HepG2 (cell line): Measurements from ENCODE around the gene NDUFB10. TPM values are rescaled to one million over a fixed set of nuclear protein-coding genes. Genes with fewer than 3 reads are reported as not detected.
A peak's percentile ranks its signal among the peaks of the same experiment; 100 is the strongest.

Experiments used
- ATF1 ChIP-seq: IDR thresholded peaks from 2 replicates; pipeline ENCODE4 v1.6.1; 2016; ENCODE audit warnings: mild to moderate bottlenecking, control low read depth
- CEBPB ChIP-seq: IDR thresholded peaks from 2 replicates; pipeline ENCODE4 v1.6.1; 2011; ENCODE audit warnings: low read depth, low read length, improper control_type of control experiment, borderline replicate concordance
- DMTF1 ChIP-seq: sonication (generic); formaldehyde crosslinking; IDR thresholded peaks from 2 replicates; pipeline ENCODE4 v1.4.0; 2020; ENCODE audit warnings: mild to moderate bottlenecking, missing genetic modification reagents
- FIP1L1 ChIP-seq: fragments of 200-400 bp; formaldehyde crosslinking; IDR thresholded peaks from 2 replicates; pipeline ENCODE4 v1.6.1; 2018; ENCODE audit warnings: low read depth, mild to moderate bottlenecking, low read length, moderate library complexity, borderline replicate concordance; ENCODE audit not compliant: insufficient read depth
- FOXP1 ChIP-seq, 2 experiments: fragments of 450-650 bp in 1 of 2; IDR thresholded peaks; 2 replicates each; pipeline ENCODE4 v1.6.1; 2017 to 2018; ENCODE audit warnings: antibody characterized with exemption in 1 of 2
- GATAD2A ChIP-seq: IDR thresholded peaks from 2 replicates; pipeline ENCODE4 v1.6.1; 2016
- GPBP1L1 ChIP-seq: sonication (generic); formaldehyde crosslinking; IDR thresholded peaks from 2 replicates; pipeline ENCODE4 v1.5.0; 2020; ENCODE audit warnings: mild to moderate bottlenecking, missing genetic modification reagents
- MAFK ChIP-seq, 2 experiments: IDR thresholded peaks in 1 of 2; conservative IDR thresholded peaks in 1 of 2; 2 replicates each; pipeline ENCODE4 v1.6.1; 2011; ENCODE audit warnings: improper control_type of control experiment in 2 of 2, low read length in 2 of 2
- MIXL1 ChIP-seq: IDR thresholded peaks from 2 replicates; pipeline ENCODE4 v1.6.1; 2016
- NFYB ChIP-seq: sonication (generic); formaldehyde crosslinking; IDR thresholded peaks from 2 replicates; pipeline ENCODE4 v1.4.0; 2020; ENCODE audit warnings: missing genetic modification reagents
- NR1H2 ChIP-seq: sonication (generic); formaldehyde crosslinking; IDR thresholded peaks from 2 replicates; pipeline ENCODE4 v1.8.1; 2022; ENCODE audit warnings: low read depth, missing genetic modification reagents, borderline replicate concordance
- NR2F2 ChIP-seq: IDR thresholded peaks from 2 replicates; pipeline ENCODE4 v1.6.1; 2012; ENCODE audit warnings: low read depth, inconsistent platforms, borderline replicate concordance
- SMAD1 ChIP-seq: sonication (generic); formaldehyde crosslinking; IDR thresholded peaks from 2 replicates; pipeline ENCODE4 v1.4.0; 2020; ENCODE audit warnings: missing genetic modification reagents, low read depth, mild to moderate bottlenecking, borderline replicate concordance
- SMAD3 ChIP-seq: sonication (generic); formaldehyde crosslinking; IDR thresholded peaks from 2 replicates; pipeline ENCODE4 v1.4.0; 2020; ENCODE audit warnings: missing genetic modification reagents
- STAT6 ChIP-seq: sonication (generic); formaldehyde crosslinking; IDR thresholded peaks from 2 replicates; pipeline ENCODE4 v1.4.0; 2020; ENCODE audit warnings: missing genetic modification reagents, mild to moderate bottlenecking, borderline replicate concordance
- U2AF2 ChIP-seq: fragments of 200-400 bp; formaldehyde crosslinking; IDR thresholded peaks from 2 replicates; pipeline ENCODE4 v1.6.1; 2017; ENCODE audit warnings: low read depth, mild to moderate bottlenecking, low read length
- ZBTB2 ChIP-seq: sonication (generic); formaldehyde crosslinking; IDR thresholded peaks from 2 replicates; pipeline ENCODE4 v1.8.0; 2022; ENCODE audit warnings: low read depth, missing genetic modification reagents
- ZMYM4 ChIP-seq: sonication (generic); formaldehyde crosslinking; IDR thresholded peaks from 2 replicates; pipeline ENCODE4 v1.8.1; 2023; ENCODE audit warnings: mild to moderate bottlenecking, missing genetic modification reagents
- ZNF335 ChIP-seq: sonication (generic); formaldehyde crosslinking; IDR thresholded peaks from 2 replicates; pipeline ENCODE4 v1.4.0; 2020; ENCODE audit warnings: missing genetic modification reagents
- ZNF468 ChIP-seq: sonication (generic); formaldehyde crosslinking; IDR thresholded peaks from 2 replicates; pipeline ENCODE4 v1.8.0; 2022; ENCODE audit warnings: mild to moderate bottlenecking, moderate library complexity, missing genetic modification reagents
- ZNF484 ChIP-seq: sonication (generic); formaldehyde crosslinking; IDR thresholded peaks from 2 replicates; pipeline ENCODE4 v1.5.1; 2020; ENCODE audit warnings: mild to moderate bottlenecking, low read depth, missing genetic modification reagents, borderline replicate concordance
- ZNF720 ChIP-seq: sonication (generic); formaldehyde crosslinking; IDR thresholded peaks from 2 replicates; pipeline ENCODE4 v1.4.0; 2020; ENCODE audit warnings: missing genetic modification reagents
- ZSCAN20 ChIP-seq: sonication (generic); formaldehyde crosslinking; IDR thresholded peaks from 2 replicates; pipeline ENCODE4 v1.4.0; 2020; ENCODE audit warnings: missing genetic modification reagents, mild to moderate bottlenecking, borderline replicate concordance
- polyA plus RNA-seq, 8 experiments: library from polyadenylated mRNA; depleted of rRNA in 3 of 8; stranded (reverse) in 7 of 8; unstranded in 1 of 8; fragments of >200 nt; fragmentation: Illumina TruSeq in 4 of 8; extraction: Trizol in 4 of 8; gene quantifications; 2 replicates each; pipeline versions ENCODE4 v1.2.1 to v1.2.3, GENCODE V29; 2011 to 2016; ENCODE audit warnings: low read depth in 4 of 8, missing spikeins in 1 of 8, mixed read lengths in 1 of 8; ENCODE audit not compliant: insufficient read depth in 1 of 8
- total RNA-seq, 5 experiments: library from RNA; depleted of rRNA; stranded (reverse); fragments of >200 nt; fragmentation: Illumina TruSeq; extraction: Trizol; gene quantifications; 2 replicates each; pipeline ENCODE4 v1.2.3, GENCODE V29; 2016; ENCODE audit warnings: low read depth in 1 of 5

Gene NDUFB10
- total and polyA plus RNA-seq, 2 of the 13 experiments (the other 11 are each of a cell fraction or from before 2014, with no cell fraction given), result 68.6 to 157 TPM

GRCh38 chr16:1971796-1972489, 12.6 kb downstream of the NDUFB10 start, which contains the start of gene TBL3 (continued):
- TF ChIP-seq ZMYM4, result peak; percentile 92
- no peak for TF ChIP-seq ZNF468 (CRISPR knock-in tag)
- no peak; the same call in 1 of the 2 replicates for TF ChIP-seq STAT6 (CRISPR knock-in tag)
- no peak for TF ChIP-seq DMTF1 (CRISPR knock-in tag)
- no peak for TF ChIP-seq ZNF720 (CRISPR knock-in tag)
- TF ChIP-seq FIP1L1, result no peak
- TF ChIP-seq ZNF335 (CRISPR knock-in tag), result peak; percentile 47; the same call in 1 of the 2 replicates
- peak; percentile 100 for TF ChIP-seq ATF1 (CRISPR knock-in tag)
- peak; percentile 91; the same call in 1 of the 2 replicates for TF ChIP-seq SMAD1 (CRISPR knock-in tag)
- peak; percentile 68; the same call in 1 of the 2 replicates for TF ChIP-seq SMAD3 (CRISPR knock-in tag)
- peak; percentile 73 for TF ChIP-seq NFYB
- peak; percentile 93 for TF ChIP-seq ZBTB2 (CRISPR knock-in tag)
- 0 out of 4 replicates have a peak, but pooled peaks of 1 of the 2 experiments have one; percentile 11 for TF ChIP-seq MAFK (conservative IDR thresholded peaks at IDR 0.05 in 1 of 2, IDR thresholded peaks at IDR 0.05 in 1 of 2; ENCODE audit: low read length in 2 of 2)
- TF ChIP-seq NR1H2 (CRISPR knock-in tag), result no peak; the same call in 1 of the 2 replicates
- 0 out of 2 replicates have a peak, but pooled peaks have one; percentile 49 for TF ChIP-seq ZSCAN20 (CRISPR knock-in tag)
- TF ChIP-seq NR2F2, result peak; percentile 20; the same call in 1 of the 2 replicates
- TF ChIP-seq CEBPB, result no peak
- TF ChIP-seq MIXL1 (CRISPR knock-in tag), result peak; percentile 64
- TF ChIP-seq GATAD2A (CRISPR knock-in tag), result peak; percentile 74
- no peak for TF ChIP-seq FOXP1 (IDR thresholded peaks at IDR 0.05)
- TF ChIP-seq FOXP1 (CRISPR knock-in tag; IDR thresholded peaks at IDR 0.05), result no peak
- no peak for TF ChIP-seq GPBP1L1 (CRISPR knock-in tag)
- TF ChIP-seq U2AF2, result no peak
- TF ChIP-seq ZNF484 (CRISPR knock-in tag), result no peak
